K562 (cell line): ENCODE data around the gene CHRNB1. TPM values are rescaled to one million over a fixed set of nuclear protein-coding genes. Genes with fewer than 3 reads are reported as not detected.

Source experiments
- BDP1 ChIP-seq: IDR thresholded peaks from 3 replicates; pipeline ENCODE4 v1.6.1; 2011; ENCODE audit not compliant: insufficient read length, insufficient read depth
- CTBP1 ChIP-seq: fragments of 450-650 bp; IDR thresholded peaks from 2 replicates; pipeline ENCODE4 v1.6.1; 2016; ENCODE audit warnings: borderline replicate concordance
- CXXC5 ChIP-seq: fragments of 250-450 bp; sonication (Bioruptor Pico); IDR thresholded peaks from 2 replicates; pipeline ENCODE4 v1.8.0; 2022; ENCODE audit warnings: inconsistent platforms, mild to moderate bottlenecking, moderate library complexity
- ESRRA ChIP-seq: fragments of 450-650 bp; IDR thresholded peaks from 2 replicates; pipeline ENCODE4 v1.6.1; 2014; ENCODE audit warnings: low read depth, mild to moderate bottlenecking, moderate library complexity, borderline replicate concordance
- FOXJ2 ChIP-seq: fragments of 200-800 bp; sonication (Bioruptor generic); IDR thresholded peaks from 2 replicates; pipeline ENCODE4 v1.6.1; 2016; ENCODE audit warnings: missing genetic modification characterization, missing compliant biosample characterization
- HDAC1 ChIP-seq, 2 experiments: fragments of 450-650 bp; IDR thresholded peaks; 2 replicates each; pipeline ENCODE4 v1.6.1; 2016 to 2017; ENCODE audit warnings: inconsistent platforms in 1 of 2, mild to moderate bottlenecking in 1 of 2, moderate library complexity in 1 of 2
- KHSRP ChIP-seq: fragments of 450-650 bp; IDR thresholded peaks from 2 replicates; pipeline ENCODE4 v1.6.1; 2017
- POLR2G ChIP-seq: fragments of 200-400 bp; formaldehyde crosslinking; IDR thresholded peaks from 2 replicates; pipeline ENCODE4 v1.6.1; 2017; ENCODE audit warnings: low read depth, mild to moderate bottlenecking, antibody characterized with exemption, low read length, moderate library complexity
- PPARD ChIP-seq: fragments of 250-450 bp; sonication (Bioruptor Pico); IDR thresholded peaks from 2 replicates; pipeline ENCODE4 v1.8.0; 2022; ENCODE audit warnings: inconsistent platforms, mild to moderate bottlenecking, moderate library complexity
- SP2 ChIP-seq: IDR thresholded peaks from 2 replicates; pipeline ENCODE4 v1.6.1; 2011; ENCODE audit warnings: mild to moderate bottlenecking, low read depth, low read length, moderate library complexity; ENCODE audit not compliant: poor library complexity, severe bottlenecking; ENCODE audit errors: extremely low read depth
- ZFX ChIP-seq: sonication (generic); formaldehyde crosslinking; IDR thresholded peaks from 2 replicates; pipeline ENCODE4 v1.8.0; 2022; ENCODE audit warnings: mild to moderate bottlenecking, missing genetic modification reagents, moderate library complexity
- ZNF24 ChIP-seq: fragments of 450-650 bp; IDR thresholded peaks from 2 replicates; pipeline ENCODE4 v1.6.1; 2016
- polyA plus RNA-seq, 8 experiments: library from polyadenylated mRNA; depleted of rRNA in 4 of 8; stranded (reverse) in 5 of 8; unstranded in 3 of 8; fragments of >200 nt; fragmentation: Nextera tagmentation in 2 of 8; fragmentation: Illumina TruSeq in 1 of 8; extraction: Ambion mirVana in 2 of 8; extraction: Trizol in 1 of 8; gene quantifications; 2 replicates each; pipeline versions ENCODE4 v1.2.1 to v1.2.3, GENCODE V29; 2011 to 2014; ENCODE audit warnings: inconsistent platforms in 1 of 8, missing spikeins in 1 of 8
- total RNA-seq, 7 experiments: library from RNA; depleted of rRNA in 6 of 7; stranded (reverse); fragments of >200 nt in 6 of 7; fragmentation: Illumina TruSeq in 2 of 7; extraction: Trizol in 2 of 7; gene quantifications; 2 replicates each; pipeline versions ENCODE4 v1.2.1 to v1.2.3, GENCODE V29; 2011 to 2021; ENCODE audit warnings: low replicate concordance in 1 of 7
- TF ChIP-seq, protein P1 (sequence below), 2 experiments: fragments of 450-650 bp; conservative IDR thresholded peaks; 2 replicates each; pipeline ENCODE4 v1.6.1; 2017; ENCODE audit warnings: mild to moderate bottlenecking in 2 of 2, moderate library complexity in 2 of 2
- TF ChIP-seq, protein P2 (sequence below): fragments of 250-450 bp; sonication (Bioruptor Pico); IDR thresholded peaks from 2 replicates; pipeline ENCODE4 v1.8.0; 2022; ENCODE audit warnings: moderate library complexity, mild to moderate bottlenecking, inconsistent platforms
- TF ChIP-seq, protein P3 (sequence below): fragments of 450-650 bp; IDR thresholded peaks from 2 replicates; pipeline ENCODE4 v1.6.1; 2016; ENCODE audit warnings: borderline replicate concordance
- TF ChIP-seq, protein P4 (sequence below): fragments of 250-450 bp; sonication (Bioruptor Pico); IDR thresholded peaks from 2 replicates; pipeline ENCODE4 v1.4.0; 2020; ENCODE audit warnings: borderline replicate concordance

Gene CHRNB1
- total and polyA plus RNA-seq, 9 of the 15 experiments (the other 6 are each of a cell fraction or from before 2014, with no cell fraction given): 4.7 to 12.3 (median 6.8) TPM

DNA sequence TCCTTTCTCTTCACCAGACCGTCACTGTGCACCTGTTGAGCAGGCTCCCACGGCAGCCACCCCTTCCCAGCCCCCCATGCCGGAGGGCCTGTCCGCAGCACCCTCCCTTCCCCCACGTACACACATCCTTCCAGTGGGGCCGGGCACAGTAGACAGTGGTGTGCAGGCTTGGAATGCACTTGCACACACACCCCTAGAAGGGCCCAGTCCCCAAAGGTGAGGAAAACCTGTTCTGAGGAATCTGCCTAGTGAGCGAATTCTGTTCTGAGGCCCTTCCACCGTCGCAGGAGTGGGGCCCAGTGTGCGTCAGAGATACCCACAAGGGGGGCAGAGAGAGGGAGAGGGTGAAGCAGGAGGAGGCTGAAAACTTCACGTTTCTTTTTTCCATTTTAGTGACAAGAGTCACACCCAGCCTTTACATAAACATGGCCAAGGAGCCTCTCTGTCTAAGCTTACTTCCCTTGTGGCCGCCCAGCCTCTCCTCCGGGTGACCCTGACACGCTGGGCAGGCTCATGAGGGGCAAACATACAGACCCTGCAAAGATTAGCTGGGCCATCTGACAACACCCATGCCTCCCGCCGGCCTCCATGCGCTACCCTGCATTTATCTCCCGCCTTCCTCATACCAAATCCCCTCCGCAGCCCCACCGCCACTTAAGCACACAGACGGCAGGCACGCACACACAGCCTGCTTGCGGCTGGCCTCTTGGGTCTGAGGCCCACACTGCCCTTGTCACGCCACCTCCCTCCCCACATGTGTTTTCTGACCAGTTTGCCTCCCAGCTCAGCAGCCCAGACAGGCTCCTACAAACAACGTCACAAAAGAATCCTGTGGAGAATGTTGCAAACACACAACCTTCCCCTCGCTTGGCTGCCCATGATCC, 32.8 kb downstream of the CHRNB1 start (continued):
- TF ChIP-seq CXXC5 (CRISPR knock-in tag) (0 out of 2 replicates have a peak, but pooled peaks have one; percentile 35), ESRRA (no peak), ZNF24 (no peak), KHSRP (no peak), FOXJ2 (tag) (no peak), PPARD (CRISPR knock-in tag) (no peak), BDP1 (no peak), SP2 (no peak), HDAC1 (IDR thresholded peaks at IDR 0.05) (peak in 1 of 2 experiments; percentile 34; a peak in 1 of 4 replicates), POLR2G (peak; percentile 55), ZFX (CRISPR knock-in tag) (peak; percentile 39; the same call in 1 of the 2 replicates), CTBP1 (no peak)
- TF ChIP-seq, protein P1, sequence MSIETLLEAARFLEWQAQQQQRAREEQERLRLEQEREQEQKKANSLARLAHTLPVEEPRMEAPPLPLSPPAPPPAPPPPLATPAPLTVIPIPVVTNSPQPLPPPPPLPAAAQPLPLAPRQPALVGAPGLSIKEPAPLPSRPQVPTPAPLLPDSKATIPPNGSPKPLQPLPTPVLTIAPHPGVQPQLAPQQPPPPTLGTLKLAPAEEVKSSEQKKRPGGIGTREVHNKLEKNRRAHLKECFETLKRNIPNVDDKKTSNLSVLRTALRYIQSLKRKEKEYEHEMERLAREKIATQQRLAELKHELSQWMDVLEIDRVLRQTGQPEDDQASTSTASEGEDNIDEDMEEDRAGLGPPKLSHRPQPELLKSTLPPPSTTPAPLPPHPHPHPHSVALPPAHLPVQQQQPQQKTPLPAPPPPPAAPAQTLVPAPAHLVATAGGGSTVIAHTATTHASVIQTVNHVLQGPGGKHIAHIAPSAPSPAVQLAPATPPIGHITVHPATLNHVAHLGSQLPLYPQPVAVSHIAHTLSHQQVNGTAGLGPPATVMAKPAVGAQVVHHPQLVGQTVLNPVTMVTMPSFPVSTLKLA (conservative IDR thresholded peaks at IDR 0.05): 0 out of 4 replicates have a peak, but pooled peaks have one; percentile 26 to 29
- TF ChIP-seq, protein P2, sequence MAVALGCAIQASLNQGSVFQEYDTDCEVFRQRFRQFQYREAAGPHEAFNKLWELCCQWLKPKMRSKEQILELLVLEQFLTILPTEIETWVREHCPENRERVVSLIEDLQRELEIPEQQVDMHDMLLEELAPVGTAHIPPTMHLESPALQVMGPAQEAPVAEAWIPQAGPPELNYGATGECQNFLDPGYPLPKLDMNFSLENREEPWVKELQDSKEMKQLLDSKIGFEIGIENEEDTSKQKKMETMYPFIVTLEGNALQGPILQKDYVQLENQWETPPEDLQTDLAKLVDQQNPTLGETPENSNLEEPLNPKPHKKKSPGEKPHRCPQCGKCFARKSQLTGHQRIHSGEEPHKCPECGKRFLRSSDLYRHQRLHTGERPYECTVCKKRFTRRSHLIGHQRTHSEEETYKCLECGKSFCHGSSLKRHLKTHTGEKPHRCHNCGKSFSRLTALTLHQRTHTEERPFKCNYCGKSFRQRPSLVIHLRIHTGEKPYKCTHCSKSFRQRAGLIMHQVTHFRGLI: no peak
- TF ChIP-seq, protein P3, sequence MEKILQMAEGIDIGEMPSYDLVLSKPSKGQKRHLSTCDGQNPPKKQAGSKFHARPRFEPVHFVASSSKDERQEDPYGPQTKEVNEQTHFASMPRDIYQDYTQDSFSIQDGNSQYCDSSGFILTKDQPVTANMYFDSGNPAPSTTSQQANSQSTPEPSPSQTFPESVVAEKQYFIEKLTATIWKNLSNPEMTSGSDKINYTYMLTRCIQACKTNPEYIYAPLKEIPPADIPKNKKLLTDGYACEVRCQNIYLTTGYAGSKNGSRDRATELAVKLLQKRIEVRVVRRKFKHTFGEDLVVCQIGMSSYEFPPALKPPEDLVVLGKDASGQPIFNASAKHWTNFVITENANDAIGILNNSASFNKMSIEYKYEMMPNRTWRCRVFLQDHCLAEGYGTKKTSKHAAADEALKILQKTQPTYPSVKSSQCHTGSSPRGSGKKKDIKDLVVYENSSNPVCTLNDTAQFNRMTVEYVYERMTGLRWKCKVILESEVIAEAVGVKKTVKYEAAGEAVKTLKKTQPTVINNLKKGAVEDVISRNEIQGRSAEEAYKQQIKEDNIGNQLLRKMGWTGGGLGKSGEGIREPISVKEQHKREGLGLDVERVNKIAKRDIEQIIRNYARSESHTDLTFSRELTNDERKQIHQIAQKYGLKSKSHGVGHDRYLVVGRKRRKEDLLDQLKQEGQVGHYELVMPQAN: peak; percentile 27; the same call in 1 of the 2 replicates
- TF ChIP-seq, protein P4, sequence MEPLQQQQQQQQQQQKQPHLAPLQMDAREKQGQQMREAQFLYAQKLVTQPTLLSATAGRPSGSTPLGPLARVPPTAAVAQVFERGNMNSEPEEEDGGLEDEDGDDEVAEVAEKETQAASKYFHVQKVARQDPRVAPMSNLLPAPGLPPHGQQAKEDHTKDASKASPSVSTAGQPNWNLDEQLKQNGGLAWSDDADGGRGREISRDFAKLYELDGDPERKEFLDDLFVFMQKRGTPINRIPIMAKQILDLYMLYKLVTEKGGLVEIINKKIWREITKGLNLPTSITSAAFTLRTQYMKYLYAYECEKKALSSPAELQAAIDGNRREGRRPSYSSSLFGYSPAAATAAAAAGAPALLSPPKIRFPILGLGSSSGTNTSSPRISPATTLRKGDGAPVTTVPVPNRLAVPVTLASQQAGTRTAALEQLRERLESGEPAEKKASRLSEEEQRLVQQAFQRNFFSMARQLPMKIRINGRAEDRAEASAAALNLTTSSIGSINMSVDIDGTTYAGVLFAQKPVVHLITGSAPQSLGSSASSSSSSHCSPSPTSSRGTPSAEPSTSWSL (CRISPR knock-in tag): no peak
